Measurements from ENCODE around the gene ATP6V1G3. TPM values are rescaled to one million over a fixed set of nuclear protein-coding genes. Genes with fewer than 3 reads are reported as not detected.

Gene ATP6V1G3
- total and polyA plus RNA-seq, 9 of the 15 experiments (the other 6 are each of a cell fraction or from before 2014, with no cell fraction given): 0.32 TPM; not detected in 8

DNA sequence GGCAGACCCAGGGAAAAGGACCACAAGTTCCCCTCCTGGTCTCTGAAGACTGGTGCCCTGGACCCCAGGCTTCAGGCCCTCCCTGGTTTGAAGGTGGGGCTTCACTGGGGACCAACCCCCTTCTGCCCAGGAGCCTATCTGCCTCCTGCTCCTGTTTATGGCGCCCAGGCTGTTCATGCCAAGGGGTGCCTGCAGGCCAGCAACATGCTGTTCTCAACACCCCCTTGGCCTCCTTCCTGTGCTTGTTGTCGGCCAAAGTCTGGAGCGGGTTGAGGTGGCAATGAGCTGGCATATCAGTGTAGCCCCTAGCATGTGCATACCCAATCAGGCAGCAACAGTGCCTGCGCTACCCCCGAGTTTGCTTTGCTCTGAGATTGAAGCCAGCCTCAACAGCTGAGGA lies 46.3 kb downstream of the ATP6V1G3 start:
- ATAC-seq (no peak), FAIRE-seq (no peak), DNase-seq (ENCODE audit: extremely low read depth in 1 of 4, low spot score in 3 of 4) (no peak)
- H2AFZ ChIP-seq (ENCODE audit: low read depth, low read length): no peak overlapping the region
- no TSS peak for BruUV-seq (replicated peaks)
- peaks cover 0 to 6% of the 10 kb centered on the region in 2 experiments; a peak in 1 of 5 replicates for H3K4me1 ChIP-seq (replicated peaks in 1 of 2; ENCODE audit: control insufficient read depth in 2 of 2, insufficient read depth in 2 of 2, low read length in 2 of 2)
- WGBS (ENCODE audit: insufficient coverage, low coverage, missing lambda C conversion rate): 24% methylated on average over 5 of the region's 5 CpGs
- H3K27me3 ChIP-seq (ENCODE audit: control insufficient read depth in 2 of 2, insufficient read depth in 2 of 2, low read length in 2 of 2): no peaks in the 10 kb centered on the region
- no peaks in the 10 kb centered on the region for H4K20me1 ChIP-seq (replicated peaks; ENCODE audit: control insufficient read depth, insufficient read depth, low read length)
- no peaks in the 10 kb centered on the region for H3K9me3 ChIP-seq (replicated peaks; ENCODE audit: control insufficient read depth, insufficient read depth, low read depth, low read length)
- H3K9me1 ChIP-seq (ENCODE audit: control insufficient read depth, insufficient read depth, low read length): no peaks in the 10 kb centered on the region
- no peak overlapping the region for H3K9ac ChIP-seq (ENCODE audit: insufficient read depth in 1 of 2, low read depth in 2 of 2, low read length in 2 of 2)
- no peaks in the 10 kb centered on the region for H3K36me3 ChIP-seq (ENCODE audit: control insufficient read depth, insufficient read depth, low read length)
- intact Hi-C loops (cut with micrococcal nuclease) (no loop called here), in situ Hi-C loops (cut with MboI) (no loop called here)
- H3K79me2 ChIP-seq (ENCODE audit: control insufficient read depth, insufficient read depth, low read length): no peaks in the 10 kb centered on the region
- CTCF ChIA-PET (ENCODE audit: low intra/inter-chr PET ratio): no interaction called here
- no peak overlapping the region for H3K4me3 ChIP-seq
- no peak overlapping the region for H3K4me2 ChIP-seq (ENCODE audit: insufficient read depth, low read length)
- POLR2A ChIA-PET: interaction anchor here (0.6 kb wide), 2 partner anchors 27 to 88 kb away, joined by 3 to 4 read pairs; no protein-coding TSS in a partner anchor
- no peak overlapping the region for H3K27ac ChIP-seq (ENCODE audit: extremely low read depth, low read depth, low read length)
- TF ChIP-seq ZBTB49 (CRISPR knock-in tag; IDR thresholded peaks at IDR 0.05; ENCODE audit: borderline replicate concordance): no peak
- no peak for TF ChIP-seq ELF1 (tag; IDR thresholded peaks at IDR 0.05)
- no peak for TF ChIP-seq MXI1 (IDR thresholded peaks at IDR 0.05; ENCODE audit: low read depth, low read length)
- no peak for TF ChIP-seq FIP1L1 (IDR thresholded peaks at IDR 0.05; ENCODE audit: low read depth, low read length, poor library complexity, severe bottlenecking)
- no peak for TF ChIP-seq ZFP36 (IDR thresholded peaks at IDR 0.05; ENCODE audit: low read depth, low read length, partially characterized antibody)
- TF ChIP-seq ZNF766 (CRISPR knock-in tag; conservative IDR thresholded peaks at IDR 0.05): no peak
- no peak for TF ChIP-seq ZNF431 (CRISPR knock-in tag; IDR thresholded peaks at IDR 0.05)
- TF ChIP-seq, protein P1, sequence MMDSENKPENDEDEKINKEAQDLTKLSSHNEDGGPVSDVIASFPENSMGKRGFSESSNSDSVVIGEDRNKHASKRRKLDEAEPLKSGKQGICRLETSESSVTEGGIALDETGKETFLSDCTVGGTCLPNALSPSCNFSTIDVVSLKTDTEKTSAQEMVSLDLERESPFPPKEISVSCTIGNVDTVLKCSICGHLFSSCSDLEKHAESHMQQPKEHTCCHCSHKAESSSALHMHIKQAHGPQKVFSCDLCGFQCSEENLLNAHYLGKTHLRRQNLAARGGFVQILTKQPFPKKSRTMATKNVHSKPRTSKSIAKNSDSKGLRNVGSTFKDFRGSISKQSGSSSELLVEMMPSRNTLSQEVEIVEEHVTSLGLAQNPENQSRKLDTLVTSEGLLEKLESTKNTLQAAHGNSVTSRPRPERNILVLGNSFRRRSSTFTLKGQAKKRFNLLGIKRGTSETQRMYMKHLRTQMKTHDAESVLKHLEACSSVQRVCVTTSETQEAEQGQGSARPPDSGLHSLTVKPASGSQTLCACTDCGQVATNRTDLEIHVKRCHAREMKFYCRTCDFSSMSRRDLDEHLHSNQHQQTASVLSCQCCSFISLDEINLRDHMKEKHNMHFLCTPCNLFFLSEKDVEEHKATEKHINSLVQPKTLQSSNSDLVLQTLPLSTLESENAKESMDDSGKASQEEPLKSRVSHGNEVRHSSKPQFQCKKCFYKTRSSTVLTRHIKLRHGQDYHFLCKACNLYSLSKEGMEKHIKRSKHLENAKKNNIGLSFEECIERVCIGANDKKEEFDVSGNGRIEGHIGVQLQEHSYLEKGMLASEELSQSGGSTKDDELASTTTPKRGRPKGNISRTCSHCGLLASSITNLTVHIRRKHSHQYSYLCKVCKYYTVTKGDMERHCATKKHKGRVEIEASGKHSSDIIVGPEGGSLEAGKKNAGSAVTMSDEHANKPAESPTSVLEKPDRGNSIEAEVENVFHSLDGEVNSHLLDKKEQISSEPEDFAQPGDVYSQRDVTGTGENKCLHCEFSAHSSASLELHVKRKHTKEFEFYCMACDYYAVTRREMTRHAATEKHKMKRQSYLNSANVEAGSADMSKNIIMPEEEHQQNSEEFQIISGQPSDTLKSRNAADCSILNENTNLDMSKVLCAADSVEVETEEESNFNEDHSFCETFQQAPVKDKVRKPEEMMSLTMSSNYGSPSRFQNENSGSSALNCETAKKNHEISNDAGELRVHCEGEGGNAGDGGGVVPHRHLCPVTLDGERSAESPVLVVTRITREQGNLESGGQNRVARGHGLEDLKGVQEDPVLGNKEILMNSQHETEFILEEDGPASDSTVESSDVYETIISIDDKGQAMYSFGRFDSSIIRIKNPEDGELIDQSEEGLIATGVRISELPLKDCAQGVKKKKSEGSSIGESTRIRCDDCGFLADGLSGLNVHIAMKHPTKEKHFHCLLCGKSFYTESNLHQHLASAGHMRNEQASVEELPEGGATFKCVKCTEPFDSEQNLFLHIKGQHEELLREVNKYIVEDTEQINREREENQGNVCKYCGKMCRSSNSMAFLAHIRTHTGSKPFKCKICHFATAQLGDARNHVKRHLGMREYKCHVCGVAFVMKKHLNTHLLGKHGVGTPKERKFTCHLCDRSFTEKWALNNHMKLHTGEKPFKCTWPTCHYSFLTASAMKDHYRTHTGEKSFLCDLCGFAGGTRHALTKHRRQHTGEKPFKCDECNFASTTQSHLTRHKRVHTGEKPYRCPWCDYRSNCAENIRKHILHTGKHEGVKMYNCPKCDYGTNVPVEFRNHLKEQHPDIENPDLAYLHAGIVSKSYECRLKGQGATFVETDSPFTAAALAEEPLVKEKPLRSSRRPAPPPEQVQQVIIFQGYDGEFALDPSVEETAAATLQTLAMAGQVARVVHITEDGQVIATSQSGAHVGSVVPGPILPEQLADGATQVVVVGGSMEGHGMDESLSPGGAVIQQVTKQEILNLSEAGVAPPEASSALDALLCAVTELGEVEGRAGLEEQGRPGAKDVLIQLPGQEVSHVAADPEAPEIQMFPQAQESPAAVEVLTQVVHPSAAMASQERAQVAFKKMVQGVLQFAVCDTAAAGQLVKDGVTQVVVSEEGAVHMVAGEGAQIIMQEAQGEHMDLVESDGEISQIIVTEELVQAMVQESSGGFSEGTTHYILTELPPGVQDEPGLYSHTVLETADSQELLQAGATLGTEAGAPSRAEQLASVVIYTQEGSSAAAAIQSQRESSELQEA (IDR thresholded peaks at IDR 0.05; ENCODE audit: low read depth): no peak
- TF ChIP-seq NFIX (CRISPR knock-in tag; IDR thresholded peaks at IDR 0.05; ENCODE audit: low read depth): no peak
- TF ChIP-seq ARID1B (IDR thresholded peaks at IDR 0.05): no peak
- TF ChIP-seq BRF1 (IDR thresholded peaks at IDR 0.05; ENCODE audit: borderline replicate concordance, extremely low read depth, insufficient read length): no peak
- no peak for TF ChIP-seq ZNF644 (tag; IDR thresholded peaks at IDR 0.05; ENCODE audit: low read depth)
- TF ChIP-seq RUNX1 (IDR thresholded peaks at IDR 0.05; ENCODE audit: low read depth): no peak

Measured in K562 (cell line).